ENCODE measurements around the gene EVX2. TPM values are rescaled to one million over a fixed set of nuclear protein-coding genes. Genes with fewer than 3 reads are reported as not detected.

Gene EVX2
- total and polyA plus RNA-seq, 7 donors, result 0.07 to 4.6 (median 1.9) TPM; not detected in 2

GRCh38 chr2:176093145-176093897, 9.6 kb upstream of the EVX2 start:
- no peaks in the 10 kb centered on the region for H3K36me3 ChIP-seq
- no peaks in the 10 kb centered on the region for H3K9me3 ChIP-seq
- peak in 2 of 4 donors; percentile 67 to 77 for TF ChIP-seq POLR2AphosphoS5 (IDR thresholded peaks at IDR 0.05)
- no peak for TF ChIP-seq POLR2A (IDR thresholded peaks at IDR 0.05)
- no peak for TF ChIP-seq CTCF (IDR thresholded peaks at IDR 0.05)
- no peak for TF ChIP-seq EP300 (IDR thresholded peaks at IDR 0.05)
- peaks cover 0 to 94% (median 26%) of the 10 kb centered on the region in 3 donors for H3K27me3 ChIP-seq
- peak overlapping the region; percentile 66 to 70 (median 68) for H3K4me3 ChIP-seq
- H3K4me1 ChIP-seq, result peaks cover 0 to 52% (median 44%) of the 10 kb centered on the region in 4 donors
- 5% methylated on average over 53 of the region's 53 CpGs for WGBS, 2 donors
- intact Hi-C loops (cut with DNase I), result loop anchor here (5.0 kb wide), 1 partner anchor 911 kb away; the partner anchor contains the start of gene ATP5MC3
- no peak for DNase-seq
- H3K27ac ChIP-seq, result peak overlapping the region in 3 of 4 donors; percentile 92 to 96 (median 94)

GRCh38 chr2:176092270-176093144, 8.7 kb upstream of the EVX2 start, which contains the start of gene HOXD13:
Gene HOXD13 (plus strand): TSS chr2:176092721. CDS start chr2:176092891, 170 bp downstream.
- Histone ChIP-seq H3K4me1 (peaks cover 0 to 54% (median 46%) of the 10 kb centered on the region in 4 donors), H3K36me3 (no peaks in the 10 kb centered on the region), H3K27ac (peak within 1 kb of the TSS in 3 of 4 donors; percentile 92 to 96 (median 94)), H3K27me3 (peaks cover 0 to 94% (median 28%) of the 10 kb centered on the region in 3 donors), H3K9me3 (no peaks in the 10 kb centered on the region), H3K4me3 (peak within 1 kb of the TSS; percentile 66 to 70 (median 68))
- intact Hi-C loops (cut with DNase I), result loop anchor here (5.0 kb wide), 1 partner anchor 910 kb away; the partner anchor contains the start of gene ATP5MC3
- 2% methylated on average over 95 of the region's 95 CpGs for WGBS, 2 donors
- peak; percentile 95 for DNase-seq
- TF ChIP-seq EP300 (IDR thresholded peaks at IDR 0.05) (no peak), POLR2AphosphoS5 (IDR thresholded peaks at IDR 0.05) (peak; percentile 98 to 99 (median 98)), CTCF (IDR thresholded peaks at IDR 0.05) (no peak), POLR2A (IDR thresholded peaks at IDR 0.05) (peak; percentile 77 to 93)

GRCh38 chr2:176091329-176092258, 7.8 kb upstream of the EVX2 start:
- H3K27me3 ChIP-seq, result peaks cover 0 to 94% (median 21%) of the 10 kb centered on the region in 3 donors
- H3K36me3 ChIP-seq, result no peaks in the 10 kb centered on the region
- WGBS, 2 donors, result 22 to 28% methylated on average over 31 of the region's 31 CpGs
- intact Hi-C loops (cut with DNase I), result loop anchor here (5.0 kb wide), 1 partner anchor 909 kb away; the partner anchor contains the start of gene ATP5MC3
- peak overlapping the region; percentile 66 to 70 (median 68) for H3K4me3 ChIP-seq
- H3K27ac ChIP-seq, result peak overlapping the region in 3 of 4 donors; percentile 92 to 96 (median 94)
- DNase-seq, result no peak
- H3K9me3 ChIP-seq, result no peaks in the 10 kb centered on the region
- peaks cover 0 to 53% (median 42%) of the 10 kb centered on the region in 4 donors for H3K4me1 ChIP-seq
- TF ChIP-seq POLR2A (IDR thresholded peaks at IDR 0.05) (peak; percentile 6 to 13), POLR2AphosphoS5 (IDR thresholded peaks at IDR 0.05) (no peak)

- DNase-seq, result no peak
- Histone ChIP-seq H3K36me3 (no peaks in the 10 kb centered on the region), H3K27ac (peak overlapping the region in 3 of 4 donors; percentile 92 to 96 (median 94)), H3K4me3 (no peak overlapping the region), H3K9me3 (no peaks in the 10 kb centered on the region), H3K27me3 (peaks cover 2 to 94% (median 26%) of the 10 kb centered on the region in 3 donors), H3K4me1 (peaks cover 0 to 55% (median 43%) of the 10 kb centered on the region in 4 donors)
- 33 to 43% methylated on average over 5 of the region's 5 CpGs for WGBS, 2 donors
- TF ChIP-seq CTCF (IDR thresholded peaks at IDR 0.05), result no peak
- TF ChIP-seq POLR2A (IDR thresholded peaks at IDR 0.05), result no peak
- TF ChIP-seq POLR2AphosphoS5 (IDR thresholded peaks at IDR 0.05), result no peak
- no peak for TF ChIP-seq EP300 (IDR thresholded peaks at IDR 0.05)
- intact Hi-C loops (cut with DNase I), result loop anchor here (5.0 kb wide), 1 partner anchor 909 kb away; the partner anchor contains the start of gene ATP5MC3
These were observed 7.1 kb upstream of the EVX2 start for GRCh38 chr2:176090862-176091261.
